AG10803 (cell line): ENCODE results near the gene LYPD4.
A peak's percentile ranks its signal among the peaks of the same experiment; 100 is the strongest.

Source experiments
- DNase-seq: peaks from one replicate; pipeline ENCODE4 v3.0.0; 2010; ENCODE audit warnings: low read depth
- H3K4me3 ChIP-seq: 2 replicates; pipeline ENCODE4 v1.5.1; 2011; ENCODE audit warnings: mild to moderate bottlenecking, low read length, control low read depth
- CTCF ChIP-seq: conservative IDR thresholded peaks from 2 replicates; pipeline ENCODE4 v1.5.1; 2011; ENCODE audit warnings: mild to moderate bottlenecking, low read length, control low read depth, inconsistent platforms

The LYPD4 gene

GRCh38 chr19:41887711-41888382, 43.4 kb upstream of the LYPD4 start:
- TF ChIP-seq CTCF: no peak
- no peak for DNase-seq
- H3K4me3 ChIP-seq: no peak overlapping the region

GRCh38 chr19:41886761-41887710, 42.6 kb upstream of the LYPD4 start:
- no peak for TF ChIP-seq CTCF
- no peak overlapping the region for H3K4me3 ChIP-seq
- no peak for DNase-seq

- peak; percentile 97 for DNase-seq
- H3K4me3 ChIP-seq: peak overlapping the region; percentile 97
- TF ChIP-seq CTCF: peak; percentile 16; the same call in 1 of the 2 replicates
These were observed 39.6 kb upstream of the LYPD4 start for GRCh38 chr19:41883821-41884733.

- TF ChIP-seq CTCF: no peak
- peak overlapping the region; percentile 97 for H3K4me3 ChIP-seq
- DNase-seq: no peak
These were observed 39.0 kb upstream of the LYPD4 start for GRCh38 chr19:41883463-41883820.

DNA sequence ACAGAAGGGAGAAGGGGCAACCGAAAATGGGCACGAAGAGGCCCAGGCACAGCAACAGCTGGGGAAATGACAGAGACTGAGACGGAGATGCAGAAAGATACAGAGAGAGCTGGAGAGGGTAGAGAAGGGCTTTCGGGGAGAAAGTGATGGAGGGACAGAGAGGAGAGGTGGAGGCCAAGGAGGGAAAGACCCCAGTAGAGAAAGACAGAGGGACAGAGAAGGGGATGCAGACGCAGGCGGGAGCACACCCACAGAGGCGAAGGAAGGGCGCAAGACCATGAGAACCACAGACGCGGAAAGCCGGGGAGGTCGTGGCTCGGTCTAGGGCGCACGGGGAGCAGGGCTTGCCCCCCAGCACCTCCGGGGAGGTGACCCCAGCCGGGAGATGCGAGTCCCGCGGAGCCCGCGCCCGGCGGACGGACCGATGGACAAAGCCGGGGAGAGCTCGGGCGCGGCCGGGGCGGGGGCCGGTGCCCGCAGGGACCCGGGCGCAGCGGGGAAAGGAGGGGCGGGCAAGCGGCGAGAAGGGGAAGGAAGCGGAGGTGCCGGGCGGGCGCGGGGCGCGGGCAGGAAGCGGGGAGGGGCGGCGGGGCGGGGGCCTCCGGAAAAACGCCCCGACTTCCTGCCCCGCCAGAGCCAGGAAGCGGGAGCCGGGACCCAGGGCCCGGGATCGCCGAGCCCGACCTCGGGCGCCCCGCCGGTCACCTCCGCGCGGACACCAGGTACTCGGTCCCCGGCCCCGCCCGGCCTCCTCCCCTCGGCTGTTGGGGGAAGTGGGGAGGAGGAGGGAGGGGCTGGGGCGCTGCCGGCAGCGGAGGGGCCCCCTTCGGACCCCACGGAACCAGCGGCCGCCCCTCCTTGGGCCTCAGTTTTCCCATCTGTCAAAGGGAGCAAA, 38.3 kb upstream of the LYPD4 start, which contains the start of gene ARHGEF1:
Gene ARHGEF1 (plus strand): TSS at position 617 of the 895 bp plus-strand sequence. CDS start 4,899 bp downstream, outside the sequence.
- H3K4me3 ChIP-seq: peak within 1 kb of the TSS; percentile 97
- no peak for TF ChIP-seq CTCF
- peak; percentile 27 for DNase-seq

GRCh38 chr19:41880329-41880708, 35.8 kb upstream of the LYPD4 start:
- H3K4me3 ChIP-seq: no peak overlapping the region
- TF ChIP-seq CTCF: no peak
- no peak for DNase-seq
